ENCODE data around the gene CST8.

CST8 gene

DNA sequence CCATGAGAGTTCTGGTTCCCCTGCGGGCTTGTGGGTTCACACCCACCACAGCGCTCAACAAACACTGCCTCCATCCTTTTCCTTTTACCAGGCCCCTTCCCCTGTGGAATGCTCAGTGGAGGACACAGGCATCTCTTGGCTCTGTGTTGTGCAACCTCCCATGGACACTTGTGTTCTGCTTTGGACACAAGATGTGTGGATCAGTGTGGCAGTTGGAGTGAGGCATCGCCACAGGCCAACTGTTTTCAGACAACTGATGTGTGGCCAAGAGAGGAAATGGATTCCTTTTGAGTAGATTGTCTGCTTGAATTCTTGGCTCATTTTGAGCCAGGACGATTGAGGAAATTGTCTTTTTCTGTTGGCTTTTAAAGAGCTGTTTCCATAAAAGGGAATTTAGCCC, 26.8 kb downstream of the CST8 start:
- no peak overlapping the region for H3K4me3 ChIP-seq (replicated peaks in 1 of 2; ENCODE audit: low read depth in 2 of 2, low read length in 2 of 2)
- DNase-seq (ENCODE audit: low read depth in 2 of 2) = no peak
- TF ChIP-seq, protein P1, sequence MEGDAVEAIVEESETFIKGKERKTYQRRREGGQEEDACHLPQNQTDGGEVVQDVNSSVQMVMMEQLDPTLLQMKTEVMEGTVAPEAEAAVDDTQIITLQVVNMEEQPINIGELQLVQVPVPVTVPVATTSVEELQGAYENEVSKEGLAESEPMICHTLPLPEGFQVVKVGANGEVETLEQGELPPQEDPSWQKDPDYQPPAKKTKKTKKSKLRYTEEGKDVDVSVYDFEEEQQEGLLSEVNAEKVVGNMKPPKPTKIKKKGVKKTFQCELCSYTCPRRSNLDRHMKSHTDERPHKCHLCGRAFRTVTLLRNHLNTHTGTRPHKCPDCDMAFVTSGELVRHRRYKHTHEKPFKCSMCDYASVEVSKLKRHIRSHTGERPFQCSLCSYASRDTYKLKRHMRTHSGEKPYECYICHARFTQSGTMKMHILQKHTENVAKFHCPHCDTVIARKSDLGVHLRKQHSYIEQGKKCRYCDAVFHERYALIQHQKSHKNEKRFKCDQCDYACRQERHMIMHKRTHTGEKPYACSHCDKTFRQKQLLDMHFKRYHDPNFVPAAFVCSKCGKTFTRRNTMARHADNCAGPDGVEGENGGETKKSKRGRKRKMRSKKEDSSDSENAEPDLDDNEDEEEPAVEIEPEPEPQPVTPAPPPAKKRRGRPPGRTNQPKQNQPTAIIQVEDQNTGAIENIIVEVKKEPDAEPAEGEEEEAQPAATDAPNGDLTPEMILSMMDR (IDR thresholded peaks at IDR 0.05; ENCODE audit: low read depth, low read length) = no peak

DNA sequence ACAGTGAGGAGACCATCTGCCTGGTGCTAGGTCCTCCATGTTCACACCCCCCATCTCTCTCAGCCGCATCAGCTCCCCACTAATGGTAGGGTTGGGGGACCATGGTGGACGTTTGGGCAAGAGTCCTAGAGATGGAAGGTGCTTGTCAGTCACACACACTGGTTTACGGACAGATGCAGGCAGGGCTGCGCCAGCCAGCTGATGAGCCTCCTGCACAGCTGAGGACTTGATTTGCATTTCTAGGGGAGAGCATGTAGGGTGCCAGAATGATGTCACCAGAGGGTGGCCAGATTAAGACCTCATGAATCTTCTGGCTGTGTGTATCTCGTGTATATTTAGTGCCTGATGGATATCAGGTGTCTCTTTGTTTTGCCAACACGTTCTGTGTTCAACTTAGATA, 28.6 kb downstream of the CST8 start:
- TF ChIP-seq, protein P1 (IDR thresholded peaks at IDR 0.05; ENCODE audit: low read depth, low read length) = no peak
- no peak for DNase-seq (ENCODE audit: low read depth in 2 of 2)
- no peak overlapping the region for H3K4me3 ChIP-seq (replicated peaks in 1 of 2; ENCODE audit: low read depth in 2 of 2, low read length in 2 of 2)

DNA sequence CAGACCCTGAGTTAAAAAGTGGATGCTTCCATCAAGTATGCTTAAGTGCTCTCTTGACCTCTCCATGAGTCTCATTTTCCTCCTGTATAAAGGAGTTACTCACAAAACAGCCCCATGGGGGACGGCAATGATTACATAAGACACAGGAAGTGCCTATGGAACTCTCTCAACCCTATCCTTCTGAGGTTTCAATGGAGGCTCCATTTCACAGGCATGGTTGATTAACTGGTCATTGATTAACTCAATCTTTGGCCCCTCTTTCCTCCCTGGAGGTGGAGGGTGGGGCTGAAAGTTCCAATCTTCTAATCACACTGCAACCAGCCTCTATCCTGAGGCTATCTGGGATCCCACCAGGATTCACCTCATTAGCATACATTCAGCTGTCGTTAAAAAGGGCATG, 29.3 kb downstream of the CST8 start:
- H3K4me3 ChIP-seq (replicated peaks in 1 of 2; ENCODE audit: low read depth in 2 of 2, low read length in 2 of 2) = no peak overlapping the region
- peak in 1 of 2 donors; percentile 10 for DNase-seq (ENCODE audit: low read depth in 2 of 2)

DNA sequence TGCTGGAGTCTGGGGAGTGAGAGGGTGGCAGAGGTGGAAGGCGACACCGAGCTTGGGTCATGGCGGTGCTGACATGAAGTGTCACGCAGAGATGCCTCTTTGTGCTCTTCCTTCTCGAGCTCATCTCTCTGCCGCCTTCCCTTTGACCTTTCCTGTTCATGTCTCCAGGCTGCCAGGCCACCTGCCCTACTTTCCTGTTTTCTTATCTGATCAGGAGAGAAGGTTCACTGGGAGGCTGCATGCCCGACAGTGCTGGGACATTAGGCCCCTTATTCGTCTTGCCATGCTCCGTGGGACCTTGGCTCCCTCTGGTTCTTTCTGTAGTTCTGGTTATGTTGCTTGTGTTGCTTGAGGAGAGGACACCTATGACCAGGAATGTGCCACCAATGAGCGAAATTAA, 33.2 kb downstream of the CST8 start:
- H3K4me3 ChIP-seq (replicated peaks in 1 of 2; ENCODE audit: low read depth in 2 of 2, low read length in 2 of 2) = no peak overlapping the region
- no peak for DNase-seq (ENCODE audit: low read depth in 2 of 2)
- TF ChIP-seq, protein P1 (IDR thresholded peaks at IDR 0.05; ENCODE audit: low read depth, low read length) = no peak

More for the DNA sequence above, 29.3 kb downstream of the CST8 start:
- TF ChIP-seq, protein P1 (IDR thresholded peaks at IDR 0.05; ENCODE audit: low read depth, low read length) = no peak

DNA sequence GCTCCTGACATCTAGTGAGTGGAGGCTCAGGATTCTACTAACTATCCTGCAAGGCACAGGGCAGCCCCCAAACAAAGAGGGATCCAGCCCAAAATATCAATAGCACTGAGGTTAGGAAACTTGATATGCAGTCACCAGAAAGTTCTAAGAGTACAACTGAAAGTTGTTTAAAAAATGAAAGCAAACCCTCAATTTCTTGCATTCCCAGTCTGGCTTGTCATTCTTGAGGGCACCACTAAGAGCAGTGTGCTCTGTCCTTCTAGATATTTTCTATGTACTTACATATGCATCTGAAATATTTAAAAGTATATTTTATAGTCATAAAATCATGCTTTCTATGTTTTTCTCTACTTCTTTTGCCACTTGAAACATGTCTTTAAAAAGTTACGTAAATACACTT, 35.9 kb downstream of the CST8 start:
- no peak for DNase-seq (ENCODE audit: low read depth in 2 of 2)
- TF ChIP-seq, protein P1 (IDR thresholded peaks at IDR 0.05; ENCODE audit: low read depth, low read length) = no peak
- H3K4me3 ChIP-seq (replicated peaks in 1 of 2; ENCODE audit: low read depth in 2 of 2, low read length in 2 of 2) = no peak overlapping the region

DNA sequence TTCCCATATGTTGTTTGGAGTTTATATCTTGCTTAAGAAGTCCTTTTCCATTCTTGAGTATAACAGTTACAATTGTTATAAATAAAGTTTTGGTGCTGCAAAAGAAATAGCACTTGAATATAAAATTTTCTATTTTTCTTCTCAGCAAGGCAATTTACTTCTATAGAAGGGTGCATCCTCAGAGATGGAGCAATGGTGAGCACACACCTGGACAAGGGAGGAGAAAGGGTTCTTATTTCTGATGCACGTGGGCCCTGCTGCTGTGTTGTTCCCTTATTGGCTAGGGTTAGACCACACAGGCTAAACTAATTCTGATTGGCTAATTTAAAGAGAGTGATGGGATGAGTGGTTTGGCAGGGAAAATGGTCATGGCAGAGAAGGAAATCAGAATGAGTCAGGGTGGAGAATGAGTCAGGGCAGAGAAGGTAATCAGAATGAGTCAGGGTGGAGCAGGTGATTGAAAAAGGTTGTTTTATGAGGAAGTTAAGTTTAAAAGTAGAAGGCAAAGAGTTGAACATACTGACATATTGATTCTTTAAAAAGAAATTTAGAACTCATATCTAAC, 38.0 kb downstream of the CST8 start:
- TF ChIP-seq, protein P1 (IDR thresholded peaks at IDR 0.05; ENCODE audit: low read depth, low read length) = no peak
- DNase-seq (ENCODE audit: low read depth in 2 of 2) = peak in 1 of 2 donors; percentile 2
- H3K4me3 ChIP-seq (replicated peaks in 1 of 2; ENCODE audit: low read depth in 2 of 2, low read length in 2 of 2) = no peak overlapping the region

All from cardiac fibroblast (primary cell).